ENCODE data around the gene ZBTB20. TPM values are rescaled to one million over a fixed set of nuclear protein-coding genes. Genes with fewer than 3 reads are reported as not detected.

The ZBTB20 gene
- total RNA-seq, 1 donor from 2014 or later, result 21.4 TPM

DNA sequence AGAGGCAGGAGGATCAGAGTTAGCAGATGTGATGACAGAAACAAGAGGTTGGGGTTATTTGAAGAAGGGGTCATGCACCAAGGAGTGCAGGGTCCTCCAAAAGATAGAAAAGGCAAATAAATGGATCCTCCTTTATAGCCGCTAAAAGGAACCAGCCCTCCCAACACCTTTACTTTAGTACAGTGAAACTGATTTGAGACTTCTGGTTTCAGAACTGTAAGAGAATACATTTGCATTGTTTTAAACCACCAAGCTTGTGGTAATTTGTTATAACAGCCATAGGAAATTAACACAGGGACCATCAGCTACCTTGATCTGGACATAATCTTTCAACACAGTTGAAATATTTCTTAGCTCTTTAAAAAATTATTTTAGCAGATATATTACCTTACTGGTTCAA, 686.6 kb downstream of the ZBTB20 start:
- H3K9ac ChIP-seq (ENCODE audit: low read length), result no peak overlapping the region
- no peaks in the 10 kb centered on the region for H3K9me3 Mint-ChIP-seq (ENCODE audit: unreplicated experiment)
- DNase-seq (ENCODE audit: low read depth) (no peak), FAIRE-seq (no peak)
- TF ChIP-seq CTCF (IDR thresholded peaks at IDR 0.05; ENCODE audit: insufficient read depth, low read depth, low read length) (no peak), EZH2 (IDR thresholded peaks at IDR 0.05; ENCODE audit: insufficient read depth, low read length) (no peak)
- H3K4me1 ChIP-seq (ENCODE audit: insufficient read depth, low read length), result no peaks in the 10 kb centered on the region
- no peak overlapping the region for H3K27ac Mint-ChIP-seq (ENCODE audit: unreplicated experiment)
- H2AFZ ChIP-seq (ENCODE audit: low read depth, low read length), result no peak overlapping the region
- peaks cover 2% of the 10 kb centered on the region for H3K79me2 ChIP-seq (ENCODE audit: insufficient read depth, low read length)
- H3K4me3 Mint-ChIP-seq (ENCODE audit: unreplicated experiment), result no peak overlapping the region
- no peak overlapping the region for H3K4me3 ChIP-seq (ENCODE audit: insufficient read depth, low read depth, low read length)
- no peaks in the 10 kb centered on the region for H3K27me3 Mint-ChIP-seq (ENCODE audit: low read depth, unreplicated experiment)
- H3K27me3 ChIP-seq (ENCODE audit: insufficient read depth, low read length), result no peaks in the 10 kb centered on the region
- H3K36me3 Mint-ChIP-seq (ENCODE audit: low read depth, unreplicated experiment), result no peaks in the 10 kb centered on the region
- H3K4me1 Mint-ChIP-seq (ENCODE audit: low read depth, unreplicated experiment), result peaks cover 9% of the 10 kb centered on the region
- H3K36me3 ChIP-seq (ENCODE audit: insufficient read depth, low read length), result no peaks in the 10 kb centered on the region
- H3K4me2 ChIP-seq (ENCODE audit: low read length), result no peak overlapping the region
- no peak overlapping the region for H3K27ac ChIP-seq (ENCODE audit: low read depth, low read length)
- peaks cover 19% of the 10 kb centered on the region for H4K20me1 ChIP-seq (ENCODE audit: insufficient read depth, low read length)
- no peaks in the 10 kb centered on the region for H3K9me3 ChIP-seq (ENCODE audit: insufficient read depth, low read depth, low read length)

- DNase-seq (ENCODE audit: low read depth), result no peak
These were observed 690.3 kb downstream of the ZBTB20 start for GRCh38 chr3:114456742-114457141.

More at GRCh38 chr3:114456742-114457141, 690.3 kb downstream of the ZBTB20 start:
- no peak for TF ChIP-seq EZH2 (IDR thresholded peaks at IDR 0.05; ENCODE audit: insufficient read depth, low read length)
- TF ChIP-seq CTCF (IDR thresholded peaks at IDR 0.05; ENCODE audit: insufficient read depth, low read depth, low read length), result no peak
- Histone ChIP-seq H3K27ac (ENCODE audit: low read depth, low read length) (no peak overlapping the region), H3K4me1 (ENCODE audit: insufficient read depth, low read length) (peaks cover 14% of the 10 kb centered on the region), H2AFZ (ENCODE audit: low read depth, low read length) (no peak overlapping the region), H3K4me2 (ENCODE audit: low read length) (no peak overlapping the region), H3K4me3 (ENCODE audit: insufficient read depth, low read depth, low read length) (no peak overlapping the region), H3K36me3 (ENCODE audit: insufficient read depth, low read length) (no peaks in the 10 kb centered on the region), H3K79me2 (ENCODE audit: insufficient read depth, low read length) (peaks cover 22% of the 10 kb centered on the region), H3K9ac (ENCODE audit: low read length) (no peak overlapping the region), H3K9me3 (ENCODE audit: insufficient read depth, low read depth, low read length) (no peaks in the 10 kb centered on the region), H3K27me3 (ENCODE audit: insufficient read depth, low read length) (no peaks in the 10 kb centered on the region), H4K20me1 (ENCODE audit: insufficient read depth, low read length) (peaks cover 29% of the 10 kb centered on the region)
- H3K4me3 Mint-ChIP-seq (ENCODE audit: unreplicated experiment), result no peak overlapping the region
- H3K4me1 Mint-ChIP-seq (ENCODE audit: low read depth, unreplicated experiment), result peaks cover 2% of the 10 kb centered on the region
- H3K27me3 Mint-ChIP-seq (ENCODE audit: low read depth, unreplicated experiment), result no peaks in the 10 kb centered on the region
- no peaks in the 10 kb centered on the region for H3K36me3 Mint-ChIP-seq (ENCODE audit: low read depth, unreplicated experiment)
- no peaks in the 10 kb centered on the region for H3K9me3 Mint-ChIP-seq (ENCODE audit: unreplicated experiment)
- no peak overlapping the region for H3K27ac Mint-ChIP-seq (ENCODE audit: unreplicated experiment)
- FAIRE-seq, result no peak
